Stimulated activated CD4-positive, alpha-beta T cell treated with anti-CD3 and anti-CD28 coated beads, Interleukin-1b, Interleukin-23, amount 100 ng/mL, for 24 hours (primary cell): ENCODE measurements around the gene CCL24.
"Not testable (repeated sequence)": the region's sequence is repeated elsewhere in the genome, so short reads cannot be mapped to it uniquely, and the experiment has no call there.

Source experiments
- DNase-seq, 4 experiments: peaks; one replicate each; pipeline ENCODE4 v3.0.0-alpha.2; 2020; ENCODE audit warnings: low read depth in 4 of 4, low spot score in 1 of 4

Gene CCL24

DNA sequence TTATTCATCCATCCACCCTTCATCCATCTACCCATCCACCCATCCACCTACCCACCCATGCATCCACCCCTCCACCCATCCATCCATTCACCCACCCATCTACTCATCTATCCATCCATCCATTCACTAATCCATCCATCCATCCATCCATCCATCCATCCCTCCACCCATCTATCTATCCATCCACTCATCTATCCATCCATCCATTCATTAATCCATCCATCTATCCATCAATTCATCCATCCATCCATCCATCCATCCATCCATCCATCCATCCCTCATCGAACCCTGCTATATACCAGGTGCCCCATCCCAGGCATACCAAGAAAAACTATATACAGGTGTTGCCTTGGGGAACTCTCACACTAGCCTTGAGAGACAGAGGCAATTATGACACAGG lies 7.1 kb upstream of the CCL24 start:
- DNase-seq, result no peak

DNA sequence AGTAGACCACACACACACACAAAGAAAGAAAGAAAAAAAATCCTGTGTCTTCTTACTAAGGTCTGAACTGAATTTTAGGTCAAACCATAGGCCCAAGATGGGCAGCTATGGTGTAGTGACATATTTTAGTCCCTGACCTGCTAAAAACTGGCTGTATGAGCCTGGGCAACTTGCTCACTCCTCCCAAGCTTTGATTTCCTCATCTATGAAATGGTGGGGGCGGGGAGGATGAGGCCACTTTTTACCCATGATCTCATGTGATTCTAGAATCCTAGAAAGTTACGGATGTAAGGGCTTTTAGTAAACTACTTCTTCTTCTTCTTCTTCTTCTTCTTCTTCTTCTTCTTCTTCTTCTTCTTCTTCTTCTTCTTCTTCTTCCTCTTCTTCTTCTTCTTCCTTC lies 6.1 kb upstream of the CCL24 start:
- DNase-seq, result no peak

- no peak for DNase-seq
Measured at GRCh38 chr7:75818472-75818871, 4.9 kb upstream of the CCL24 start.

DNA sequence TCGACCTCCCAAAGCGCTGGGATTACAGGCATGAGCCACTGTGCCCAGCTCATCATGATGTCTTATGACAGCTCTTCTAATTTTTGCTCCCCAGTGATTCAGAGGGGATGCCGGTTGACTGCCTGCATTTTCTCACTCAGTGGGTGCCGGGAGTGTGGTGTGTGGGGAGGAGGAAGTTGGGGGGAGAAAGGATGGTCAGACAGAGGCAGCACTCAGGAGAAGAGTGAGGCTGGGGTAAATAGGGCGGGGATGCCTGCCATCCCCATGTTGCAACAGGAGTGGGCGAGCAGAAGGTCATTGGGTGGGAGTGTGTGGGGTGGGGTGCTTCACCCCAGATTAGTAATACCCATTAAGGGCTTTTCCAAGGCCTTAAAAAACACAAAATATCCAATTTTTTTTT lies 3.5 kb upstream of the CCL24 start:
- no peak for DNase-seq

DNA sequence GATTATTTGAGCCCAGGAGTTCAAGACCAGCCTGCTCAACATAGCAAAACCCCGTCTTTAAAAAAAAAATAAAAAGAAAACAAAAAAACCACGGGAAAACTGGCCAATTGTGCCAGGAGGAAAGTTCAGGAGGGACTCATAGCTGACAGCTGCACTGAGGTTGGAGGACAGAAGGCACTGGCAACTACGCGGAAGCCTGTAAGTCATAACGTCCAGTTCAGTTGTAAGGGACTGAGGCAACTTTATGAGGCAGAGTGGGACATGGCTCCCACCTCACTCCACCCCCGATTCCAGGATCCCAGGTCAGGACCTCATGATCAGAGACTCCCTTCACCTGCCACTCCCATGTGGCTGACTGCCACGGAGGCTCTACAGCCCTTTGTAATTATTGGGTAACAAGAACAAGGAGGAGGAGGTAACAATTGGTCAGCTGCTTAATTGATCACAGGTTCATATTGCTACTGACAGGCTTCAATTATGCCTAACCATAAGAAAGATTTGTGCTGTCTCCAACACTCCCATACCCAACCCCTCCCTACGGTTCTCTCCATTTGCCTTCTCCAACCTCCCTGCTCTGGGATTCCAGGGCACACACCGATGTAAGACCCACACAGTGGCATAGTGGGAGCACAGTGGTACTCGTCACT lies 1.9 kb upstream of the CCL24 start:
- DNase-seq, result no peak

DNA sequence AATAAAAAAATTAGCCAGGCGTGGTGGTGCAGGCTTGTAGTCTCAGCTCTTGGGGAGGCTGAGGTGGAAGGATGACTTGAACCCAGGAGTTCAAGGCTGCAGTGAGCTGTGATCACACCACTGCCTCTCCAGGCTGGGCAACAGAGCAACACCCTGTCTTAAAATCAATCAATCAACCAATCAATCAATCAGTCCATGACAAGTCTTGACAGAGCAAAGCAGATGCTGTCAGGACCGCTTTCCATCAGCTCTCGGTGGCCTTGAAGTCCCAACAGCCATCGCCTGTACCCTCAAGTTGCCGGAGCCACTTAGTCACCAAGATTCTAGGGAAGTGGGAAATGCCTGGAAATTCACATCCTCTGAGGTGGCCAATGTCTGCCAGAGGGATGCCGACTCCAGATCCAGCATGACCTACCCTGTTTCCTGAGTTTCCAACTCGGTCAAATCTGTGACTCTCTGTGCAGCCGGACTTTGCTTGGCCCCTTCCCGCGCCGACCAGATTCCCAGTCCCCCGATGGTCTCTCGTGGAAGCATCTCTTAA lies 871 bp upstream of the CCL24 start:
- DNase-seq, result no peak

- DNase-seq, result no peak
Measured at GRCh38 chr7:75813084-75813483, 522 bp downstream of the CCL24 start.

DNA sequence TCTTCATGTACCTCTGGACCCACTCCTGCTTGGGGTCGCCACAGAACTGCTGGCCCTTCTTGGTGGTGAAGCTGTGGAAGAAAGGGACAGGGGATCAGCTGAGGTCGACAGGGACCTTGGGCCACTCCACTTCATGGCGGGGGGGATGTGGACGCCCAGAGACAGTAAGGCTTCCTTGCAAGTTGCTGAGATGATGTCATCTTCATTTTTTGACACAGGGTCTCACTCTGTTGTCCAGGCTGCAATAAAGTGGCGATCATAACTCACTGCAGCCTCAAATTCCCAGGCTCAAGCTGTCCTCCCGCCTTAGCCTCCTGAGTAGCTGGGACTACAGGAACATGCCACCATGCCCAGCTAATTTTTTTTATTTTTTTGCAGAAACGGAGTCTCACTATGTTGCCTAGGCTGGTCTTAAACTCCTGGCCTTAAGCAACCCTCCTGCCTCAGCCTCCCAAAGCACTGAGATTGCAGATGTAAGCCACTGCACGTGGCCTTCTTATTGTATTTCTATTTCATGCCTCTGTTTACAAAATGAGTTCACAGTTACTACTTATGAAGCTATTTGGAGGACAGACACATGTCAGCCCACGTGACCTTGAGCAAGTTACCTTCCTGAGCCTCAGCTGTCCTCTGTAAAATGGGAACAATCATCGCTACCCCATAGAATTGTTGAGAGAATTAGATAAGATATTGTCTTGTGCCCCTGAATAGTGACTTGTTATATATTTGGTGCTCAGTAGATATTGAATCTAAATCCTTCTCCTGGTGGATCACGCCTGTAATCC lies 1.5 kb downstream of the CCL24 start:
- DNase-seq, result no peak

DNA sequence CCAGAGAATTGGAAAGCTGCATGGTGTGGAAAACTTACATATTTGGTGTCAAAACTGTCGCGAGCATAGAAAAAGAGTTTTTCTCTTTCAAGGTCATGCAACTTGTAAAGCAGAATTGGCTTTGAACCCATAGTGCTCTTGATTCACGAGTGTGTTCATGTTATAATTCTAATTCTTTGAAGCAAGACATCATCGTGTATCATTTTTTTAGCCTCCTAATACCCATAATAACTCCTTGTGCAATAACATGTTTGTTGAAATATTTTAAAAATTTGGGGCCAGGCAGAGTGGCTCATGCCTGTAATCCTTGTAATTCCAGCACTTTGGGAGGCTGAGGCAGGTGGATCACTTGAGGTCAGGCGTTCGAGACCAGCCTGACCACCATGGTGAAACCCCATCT lies 4.2 kb downstream of the CCL24 start:
- DNase-seq, result no peak

- DNase-seq, result no peak
Measured at GRCh38 chr7:75808106-75808505, 5.5 kb downstream of the CCL24 start.

DNA sequence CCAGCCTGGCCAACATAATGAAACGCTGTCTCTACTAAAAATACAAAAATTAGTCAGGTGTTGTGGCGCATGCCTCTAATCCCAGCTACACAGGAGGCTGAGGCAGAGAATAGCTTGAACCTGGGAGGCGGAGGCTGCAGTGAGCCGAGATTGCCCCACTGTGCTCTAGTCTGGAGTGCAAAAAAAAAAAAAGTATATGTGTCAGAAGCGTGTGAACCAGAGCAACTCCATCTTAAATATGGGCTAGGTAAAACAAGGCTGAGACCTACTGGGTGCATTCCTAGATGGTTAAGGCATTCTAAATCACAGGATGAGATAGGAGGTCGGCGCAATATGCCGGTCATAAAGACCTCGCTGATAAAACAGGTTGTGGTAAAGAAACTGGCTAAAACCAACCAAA lies 6.2 kb downstream of the CCL24 start:
- DNase-seq, result no peak

DNA sequence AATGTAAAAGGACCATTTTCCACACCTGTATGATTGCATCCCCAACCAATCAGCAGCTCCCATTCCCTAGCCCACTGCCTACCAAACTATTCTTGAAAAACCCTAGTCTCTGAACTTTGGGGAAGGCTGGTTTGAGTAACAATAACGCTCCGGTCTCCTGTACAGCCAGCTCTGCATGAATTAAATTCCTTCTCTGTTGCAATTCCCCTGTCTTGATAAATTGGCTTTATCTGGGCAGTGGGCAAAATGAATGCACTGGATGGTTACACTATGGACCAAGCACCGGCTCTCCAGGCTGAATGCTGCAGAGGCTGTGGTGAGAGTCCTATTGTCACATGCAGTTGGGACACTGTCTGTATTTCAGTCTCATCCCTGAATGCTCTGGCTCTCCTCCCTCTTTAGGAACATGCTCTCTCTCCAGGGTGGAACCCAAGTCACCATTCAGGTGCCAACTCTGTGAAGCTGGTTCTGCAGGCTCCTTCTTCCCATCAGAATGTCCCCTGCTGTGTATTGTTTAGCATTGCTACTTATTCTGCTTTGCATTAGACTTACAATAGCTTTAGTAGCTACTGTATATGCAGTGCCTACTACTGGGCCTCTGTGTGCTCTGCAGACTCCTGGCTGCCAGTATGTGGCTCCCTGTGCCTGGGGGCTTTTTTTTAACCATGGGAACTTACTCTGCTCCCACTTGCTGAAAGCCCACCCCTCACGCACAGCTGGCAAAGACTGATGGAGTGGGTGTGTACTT lies 6.9 kb downstream of the CCL24 start:
- DNase-seq, result no peak

- no peak for DNase-seq
Measured at GRCh38 chr7:75804705-75805104, 8.9 kb downstream of the CCL24 start.

DNA sequence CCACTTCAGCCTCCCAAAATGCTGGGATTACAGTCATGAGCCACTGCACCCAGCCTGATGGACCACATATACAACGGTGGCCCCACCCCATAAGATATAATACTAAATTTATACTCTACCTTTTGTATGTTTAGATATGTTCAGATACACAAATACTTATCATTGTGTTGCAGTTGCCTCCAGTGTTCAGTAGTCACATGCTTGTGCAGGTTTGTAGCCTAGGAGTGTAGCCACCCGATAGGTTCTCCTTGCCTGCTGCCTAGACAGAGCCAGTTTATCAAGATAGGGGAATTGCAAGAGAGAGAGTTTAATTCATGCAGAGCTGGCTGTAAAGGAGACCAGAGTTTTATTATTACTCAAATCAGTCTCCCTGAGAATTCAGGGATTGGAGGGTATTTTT lies 9.6 kb downstream of the CCL24 start:
- DNase-seq, result no peak

DNA sequence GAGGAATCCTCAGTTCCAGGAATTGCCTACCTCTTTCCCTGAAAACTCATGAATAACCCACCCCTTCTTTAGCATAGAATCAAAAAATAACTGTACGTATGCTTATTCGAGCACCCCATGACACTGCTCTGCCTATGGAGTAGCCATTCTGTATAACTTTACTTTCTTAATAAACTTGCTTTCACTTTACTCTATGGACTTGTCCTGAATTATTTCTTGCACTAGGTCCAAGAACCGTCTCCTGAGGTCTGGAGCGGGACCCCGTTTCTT lies 11.1 kb downstream of the CCL24 start:
- no peak for DNase-seq

GRCh38 chr7:75798770-75799169 lies 14.8 kb downstream of the CCL24 start:
- no peak for DNase-seq

DNA sequence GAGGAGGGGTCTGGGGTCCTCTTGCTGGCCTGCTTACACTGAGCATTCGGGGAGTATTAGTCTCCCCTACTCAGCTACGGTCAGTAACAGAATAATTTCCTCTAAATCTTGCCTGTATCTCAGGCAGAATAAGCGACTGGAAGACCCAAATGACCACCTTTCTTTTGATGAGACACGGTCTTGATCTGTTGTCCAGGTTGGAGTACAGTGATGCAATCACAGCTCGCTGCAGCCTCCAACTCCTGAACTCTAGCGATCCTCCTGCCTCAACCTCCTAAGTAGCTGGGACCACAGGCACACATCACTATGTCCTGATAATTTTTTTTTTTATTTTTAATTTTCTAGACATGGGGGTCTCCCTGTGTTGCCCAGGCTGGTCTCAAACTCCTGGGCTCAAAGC lies 17.2 kb downstream of the CCL24 start:
- no peak for DNase-seq

GRCh38 chr7:75795831-75796285 lies 17.7 kb downstream of the CCL24 start:
- DNase-seq, result no peak

GRCh38 chr7:75793676-75794075 lies 19.9 kb downstream of the CCL24 start:
- no peak for DNase-seq

GRCh38 chr7:75792567-75792966 lies 21.0 kb downstream of the CCL24 start:
- DNase-seq, result not testable (repeated sequence)

GRCh38 chr7:75789361-75789924 lies 24.2 kb downstream of the CCL24 start:
- no peak for DNase-seq
